Neural progenitor cell (in vitro differentiated cells): Measurements from ENCODE around the gene KTI12.

ENCODE experiments used
- EZH2phosphoT487 ChIP-seq: fragments of 200-600 bp; sonication (generic); IDR thresholded peaks from 2 replicates; pipeline ENCODE4 v1.6.1; 2017; ENCODE audit warnings: antibody characterized with exemption
- TF ChIP-seq, protein P1 (sequence below): fragments of 200-600 bp; sonication (generic); IDR thresholded peaks from 2 replicates; pipeline ENCODE4 v1.5.1; 2017; ENCODE audit warnings: antibody characterized with exemption, mild to moderate bottlenecking

DNA sequence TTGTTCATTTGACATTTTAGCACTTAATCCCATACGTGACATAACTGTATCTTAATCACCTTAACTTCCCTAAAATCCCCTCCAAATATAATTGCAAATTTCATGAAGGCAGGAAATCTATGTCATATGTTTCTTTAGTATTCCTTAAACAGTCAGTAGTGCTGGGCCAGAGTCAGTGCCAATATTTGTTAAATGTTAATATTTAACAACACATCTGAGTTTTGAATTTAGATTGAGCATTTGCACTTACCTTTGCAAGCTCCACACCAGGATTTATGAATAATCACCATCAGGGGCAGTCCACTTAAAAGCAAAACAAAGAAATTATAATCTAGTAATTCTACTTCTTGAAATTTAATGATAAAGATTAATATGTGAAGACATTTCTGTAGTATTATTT lies 5.3 kb downstream of the KTI12 start:
- TF ChIP-seq, protein P1, sequence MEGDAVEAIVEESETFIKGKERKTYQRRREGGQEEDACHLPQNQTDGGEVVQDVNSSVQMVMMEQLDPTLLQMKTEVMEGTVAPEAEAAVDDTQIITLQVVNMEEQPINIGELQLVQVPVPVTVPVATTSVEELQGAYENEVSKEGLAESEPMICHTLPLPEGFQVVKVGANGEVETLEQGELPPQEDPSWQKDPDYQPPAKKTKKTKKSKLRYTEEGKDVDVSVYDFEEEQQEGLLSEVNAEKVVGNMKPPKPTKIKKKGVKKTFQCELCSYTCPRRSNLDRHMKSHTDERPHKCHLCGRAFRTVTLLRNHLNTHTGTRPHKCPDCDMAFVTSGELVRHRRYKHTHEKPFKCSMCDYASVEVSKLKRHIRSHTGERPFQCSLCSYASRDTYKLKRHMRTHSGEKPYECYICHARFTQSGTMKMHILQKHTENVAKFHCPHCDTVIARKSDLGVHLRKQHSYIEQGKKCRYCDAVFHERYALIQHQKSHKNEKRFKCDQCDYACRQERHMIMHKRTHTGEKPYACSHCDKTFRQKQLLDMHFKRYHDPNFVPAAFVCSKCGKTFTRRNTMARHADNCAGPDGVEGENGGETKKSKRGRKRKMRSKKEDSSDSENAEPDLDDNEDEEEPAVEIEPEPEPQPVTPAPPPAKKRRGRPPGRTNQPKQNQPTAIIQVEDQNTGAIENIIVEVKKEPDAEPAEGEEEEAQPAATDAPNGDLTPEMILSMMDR = no peak
- TF ChIP-seq EZH2phosphoT487 = no peak
